HG03135 (cell line): ENCODE data around the gene FBXL17.

Experiments
- ATAC-seq: cut with Tn5 transposase; IDR thresholded peaks from one replicate; pipeline ENCODE4 v1.9.1; 2021; ENCODE audit warnings: mild to moderate bottlenecking, moderate library complexity; ENCODE audit not compliant: unreplicated experiment

The FBXL17 gene

DNA sequence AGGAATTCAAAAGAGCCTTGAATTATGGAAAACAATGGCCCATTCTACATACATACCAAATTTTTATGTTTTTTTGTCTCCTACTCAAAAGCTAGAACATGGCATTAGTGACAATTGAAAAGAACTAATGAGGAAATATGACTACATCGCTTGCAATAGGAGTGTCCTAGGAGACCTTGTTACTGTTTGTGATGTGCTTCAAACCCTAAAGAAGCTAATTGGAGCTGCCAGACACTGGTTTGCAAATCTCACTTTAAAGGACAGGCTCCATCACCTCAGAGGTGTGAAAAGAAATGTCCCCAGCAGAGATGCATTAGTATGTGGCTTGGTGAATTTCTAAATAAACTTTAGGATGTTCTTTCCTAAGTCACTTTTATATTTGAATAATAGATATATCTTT, 356.9 kb downstream of the FBXL17 start:
- no peak for ATAC-seq

DNA sequence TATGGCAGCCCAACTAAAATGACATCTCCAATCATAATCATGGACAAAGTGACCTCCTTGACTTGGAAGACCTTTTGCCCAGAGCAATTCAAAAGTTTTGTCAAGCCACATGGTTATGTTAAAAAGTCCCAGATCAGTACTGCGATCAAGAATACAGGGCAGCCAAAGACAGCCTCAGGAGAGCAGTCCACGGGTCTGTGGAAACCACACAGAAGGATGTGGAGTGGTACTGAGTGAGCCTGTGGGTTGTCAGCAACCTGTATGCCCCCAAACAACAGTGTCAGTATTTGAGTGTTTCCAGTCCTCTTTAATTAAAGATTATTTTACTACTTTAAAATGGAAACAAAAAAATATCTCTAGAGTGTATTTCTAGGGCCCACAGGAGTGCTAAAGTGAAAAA, 365.8 kb downstream of the FBXL17 start:
- no peak for ATAC-seq

DNA sequence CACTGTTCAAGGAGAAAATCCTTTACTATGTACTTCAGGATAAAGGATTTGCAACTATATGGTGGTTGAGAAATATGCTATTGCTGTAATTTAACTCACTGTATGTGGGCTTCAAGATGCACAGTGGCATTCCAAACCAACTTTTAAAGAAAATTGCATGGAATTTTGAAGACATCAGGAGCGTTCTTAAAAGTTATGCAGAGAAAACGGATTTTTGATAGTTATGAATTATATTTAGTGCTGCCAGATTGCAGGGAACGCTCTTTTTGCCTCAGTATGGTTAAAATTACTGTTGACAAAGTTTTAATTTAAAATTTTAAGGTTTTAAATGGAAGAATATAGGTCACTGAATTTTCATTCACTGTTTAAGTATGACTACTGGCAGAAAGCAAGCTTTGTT, 375.1 kb downstream of the FBXL17 start:
- ATAC-seq, result no peak

DNA sequence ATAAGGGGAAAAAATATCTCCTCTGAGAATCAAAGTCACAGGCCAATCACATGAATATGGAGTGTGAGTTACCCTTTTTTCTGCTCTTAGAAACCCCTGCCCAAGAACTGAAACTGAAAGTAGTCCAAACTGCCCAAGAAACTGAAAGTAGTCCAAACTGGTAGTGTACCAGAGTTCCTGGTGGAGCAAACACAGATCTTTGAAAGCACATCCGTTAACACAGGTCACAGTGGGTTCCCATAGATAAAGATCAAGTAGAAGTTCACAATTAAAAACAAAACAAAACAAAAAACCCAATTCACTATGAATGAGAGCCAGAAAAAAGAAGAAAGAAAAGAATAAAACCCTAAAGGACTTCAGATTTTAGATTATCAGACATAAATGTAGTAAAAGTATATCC, 378.7 kb downstream of the FBXL17 start:
- ATAC-seq, result peak; percentile 97

DNA sequence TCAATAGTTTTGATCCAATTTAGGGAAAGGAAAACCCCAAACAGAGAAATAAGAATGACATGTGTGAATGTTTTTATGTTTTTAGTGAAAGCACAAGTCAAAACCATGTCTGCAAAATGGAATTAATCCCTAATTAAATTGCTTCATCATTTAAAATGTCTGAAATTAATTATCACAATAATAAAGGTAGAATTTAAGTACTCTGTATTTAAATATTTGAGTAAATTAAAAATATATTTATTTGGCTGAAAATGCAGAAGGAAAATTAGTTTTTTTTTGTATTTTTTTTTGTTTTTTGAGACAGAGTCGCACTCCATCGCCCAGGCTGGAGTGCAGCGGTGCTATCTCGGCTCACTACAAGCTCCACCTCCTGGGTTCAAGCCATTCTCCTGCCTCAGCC, 380.7 kb downstream of the FBXL17 start:
- no peak for ATAC-seq

DNA sequence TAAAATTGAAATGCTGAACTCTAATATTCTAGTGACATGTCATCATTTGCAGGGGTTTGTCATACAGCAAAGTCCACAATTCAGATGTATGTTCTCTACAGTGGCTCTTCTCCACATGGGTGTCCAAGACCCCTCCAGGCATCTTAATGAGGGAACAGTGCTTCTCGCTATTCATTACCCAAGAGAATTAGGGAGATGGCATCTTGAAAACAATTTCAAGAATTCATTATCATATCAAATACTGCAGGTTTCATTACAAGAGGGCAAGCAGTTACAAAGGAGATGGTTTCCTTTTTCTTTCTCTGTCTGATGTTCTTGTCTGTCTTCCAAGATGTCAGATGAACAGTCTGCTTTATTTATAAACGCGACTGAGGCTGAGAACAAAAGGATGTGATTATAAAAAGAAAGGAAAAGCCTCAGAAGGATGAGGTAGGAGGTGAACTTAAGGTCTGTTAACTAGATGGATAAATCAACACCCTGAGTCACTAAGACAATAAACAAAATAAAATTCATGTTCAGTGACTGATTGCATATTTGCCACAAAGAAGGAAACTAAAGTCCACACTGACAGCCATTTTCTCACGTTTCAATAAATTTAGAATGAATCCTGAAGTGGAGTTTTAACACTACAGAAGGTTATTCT, 384.4 kb downstream of the FBXL17 start:
- ATAC-seq, result no peak

DNA sequence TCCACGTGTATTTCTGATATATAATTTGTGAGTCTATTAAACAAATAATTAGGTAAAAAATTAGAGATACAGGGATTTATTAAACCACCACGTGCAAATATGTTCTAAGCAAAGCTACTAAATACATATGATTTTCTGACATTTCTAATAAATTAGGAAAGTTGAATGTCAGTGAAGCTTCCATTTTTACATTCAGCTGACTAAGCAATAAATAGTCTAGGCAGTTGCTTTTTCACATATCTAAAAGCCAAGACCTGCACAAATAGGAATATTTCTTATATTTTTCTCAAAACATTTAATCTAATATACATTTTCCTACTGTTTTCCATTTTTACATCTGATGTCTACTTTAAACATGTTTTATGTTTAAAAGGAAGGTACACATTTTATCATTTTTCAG, 388.6 kb downstream of the FBXL17 start:
- ATAC-seq, result no peak

DNA sequence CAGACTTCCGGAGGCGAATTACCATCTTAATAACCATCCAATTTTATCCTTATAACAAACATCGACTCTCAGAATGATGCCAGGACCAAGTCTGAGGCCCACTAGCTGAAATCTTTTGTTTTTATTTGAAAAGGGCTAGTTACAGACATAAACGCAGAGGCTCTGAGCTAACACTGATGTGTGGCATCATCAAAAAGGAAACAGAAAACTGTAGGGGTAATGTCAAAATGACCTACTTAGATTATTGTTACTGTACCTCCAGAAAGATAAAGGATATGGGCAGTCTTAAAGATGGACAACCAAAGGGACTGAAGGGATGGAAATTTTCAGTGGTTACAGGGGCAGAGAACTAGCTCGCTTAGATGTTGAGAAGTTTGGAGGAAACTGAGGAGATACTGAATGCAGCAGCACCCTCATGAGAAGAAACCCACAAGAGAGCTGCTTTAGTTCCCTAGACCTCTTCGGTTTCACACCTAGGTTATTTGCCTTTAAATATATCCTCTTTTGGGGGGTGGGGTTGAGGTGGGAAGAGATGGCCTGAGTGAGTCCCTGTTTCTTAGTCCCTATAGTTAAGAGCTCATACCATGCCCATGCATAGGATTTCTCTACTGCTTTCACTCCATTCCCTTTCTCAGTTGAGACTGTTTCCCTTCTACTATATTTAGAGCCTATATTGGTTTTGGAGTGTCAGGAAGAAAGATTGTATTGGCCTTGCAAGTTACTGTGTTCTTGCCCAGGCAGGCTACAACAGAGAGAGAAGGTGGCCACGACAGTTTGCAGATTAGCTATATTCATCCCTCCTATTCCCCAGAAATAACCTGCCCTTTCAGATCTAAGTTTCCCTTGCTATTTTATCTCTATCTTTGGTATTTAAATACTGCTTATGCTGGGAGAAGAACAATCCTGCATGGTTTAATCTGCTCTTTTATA, 390.8 kb downstream of the FBXL17 start:
- no peak for ATAC-seq

DNA sequence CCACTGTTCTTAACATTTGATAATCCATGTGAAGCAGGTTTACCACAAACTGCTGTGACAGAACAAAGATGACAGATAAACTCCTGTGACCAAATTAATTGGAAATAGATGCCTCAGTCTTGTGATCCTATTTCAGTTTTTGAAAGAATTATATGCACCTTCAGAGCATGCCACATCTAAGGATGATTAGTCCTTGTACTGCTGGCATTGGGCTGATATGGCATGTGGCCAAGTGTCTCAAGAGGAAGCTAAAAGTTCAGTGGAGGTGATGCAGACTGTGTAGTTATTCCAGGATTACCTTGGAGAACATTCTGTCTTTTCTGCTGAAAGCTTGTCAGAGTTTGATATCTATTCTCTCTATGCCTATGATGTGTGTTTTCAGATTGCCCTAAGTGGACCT, 396.8 kb downstream of the FBXL17 start:
- no peak for ATAC-seq

DNA sequence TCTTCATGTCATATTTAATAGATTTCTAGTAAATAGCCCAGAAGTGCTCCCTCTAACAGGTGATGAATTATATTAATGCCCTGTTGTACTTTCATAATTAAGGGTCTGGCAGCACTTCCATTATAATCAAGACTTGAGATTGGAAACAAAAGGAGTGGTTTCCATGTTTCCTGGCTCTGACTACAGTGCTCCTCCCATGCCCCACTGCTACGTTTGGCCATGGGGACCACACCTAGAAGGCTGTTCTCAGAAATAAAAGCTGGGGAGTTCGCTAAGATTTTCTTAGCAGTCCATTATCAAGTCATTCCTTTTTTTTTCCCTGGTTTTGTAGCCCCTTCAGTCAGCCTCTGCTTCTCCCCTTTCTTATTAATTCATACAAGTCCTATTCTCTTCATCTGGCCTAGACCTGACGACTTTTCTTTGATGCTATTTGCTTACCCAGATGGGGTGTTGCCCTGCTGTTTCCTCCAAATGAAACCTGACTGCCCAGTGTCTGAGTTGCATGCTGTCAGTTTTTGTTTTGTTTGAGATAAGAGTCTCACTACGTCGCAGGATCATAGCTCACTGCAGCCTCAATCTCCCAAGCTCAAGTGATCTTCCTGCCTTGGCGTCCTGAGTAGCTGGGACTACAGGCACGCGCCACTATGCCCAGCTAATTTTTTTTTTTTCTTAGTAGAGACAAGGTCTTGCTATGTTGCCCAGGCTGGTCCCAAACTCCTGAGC, 399.0 kb downstream of the FBXL17 start:
- no peak for ATAC-seq

DNA sequence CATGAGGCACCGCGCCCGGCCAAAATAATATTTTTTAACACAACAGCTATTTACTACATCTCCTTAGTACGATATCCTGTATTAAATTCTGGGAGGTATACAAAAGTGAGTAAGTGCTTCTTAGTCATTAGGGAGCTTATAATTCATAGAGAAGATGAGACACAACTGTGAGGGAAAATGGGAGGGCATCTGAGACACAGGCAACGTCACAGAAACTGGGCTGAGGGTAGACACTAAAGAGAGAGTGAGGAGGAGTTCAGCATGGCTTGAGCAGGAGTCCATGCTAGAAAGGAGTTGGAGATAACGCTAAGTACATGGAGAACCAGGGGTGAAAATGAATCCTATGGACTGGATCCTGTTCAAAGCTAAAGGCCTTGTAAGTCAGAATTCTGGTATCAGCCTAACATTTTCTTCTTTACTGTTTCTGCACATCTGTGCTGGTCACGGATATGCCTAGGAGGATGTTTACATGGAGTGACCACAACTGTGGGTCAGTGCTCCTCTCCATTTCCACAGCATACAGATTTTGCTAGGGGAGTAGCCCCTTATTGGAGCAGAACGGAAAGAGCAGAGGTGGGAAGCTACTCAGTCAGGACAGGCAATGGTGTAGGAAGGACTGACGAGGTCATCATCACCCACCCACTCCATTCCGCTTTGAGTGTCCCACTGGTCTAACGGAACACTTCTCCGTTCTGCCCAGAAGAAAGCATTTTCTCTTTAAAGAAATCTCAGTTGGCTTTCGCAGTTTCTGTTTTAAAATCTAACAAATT, 400.8 kb downstream of the FBXL17 start:
- no peak for ATAC-seq

DNA sequence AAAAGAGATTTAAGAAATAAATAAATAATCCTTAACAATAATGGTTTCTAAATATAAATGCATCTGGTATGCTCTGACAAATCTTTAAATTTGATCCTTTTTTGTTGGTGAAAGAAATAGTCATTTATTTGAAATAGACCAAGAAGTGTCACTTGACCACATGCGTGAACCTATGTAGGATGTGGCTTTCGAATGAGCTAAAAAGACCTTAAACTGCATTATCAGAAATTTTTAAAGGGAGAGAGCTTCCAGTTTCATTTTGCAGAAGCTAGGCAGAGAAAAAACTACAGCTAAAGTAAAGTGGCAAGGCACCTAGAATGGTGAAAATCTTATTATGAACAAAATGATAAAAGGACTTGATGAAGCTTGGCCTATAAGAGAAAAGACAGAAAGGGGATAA, 402.0 kb downstream of the FBXL17 start:
- no peak for ATAC-seq

DNA sequence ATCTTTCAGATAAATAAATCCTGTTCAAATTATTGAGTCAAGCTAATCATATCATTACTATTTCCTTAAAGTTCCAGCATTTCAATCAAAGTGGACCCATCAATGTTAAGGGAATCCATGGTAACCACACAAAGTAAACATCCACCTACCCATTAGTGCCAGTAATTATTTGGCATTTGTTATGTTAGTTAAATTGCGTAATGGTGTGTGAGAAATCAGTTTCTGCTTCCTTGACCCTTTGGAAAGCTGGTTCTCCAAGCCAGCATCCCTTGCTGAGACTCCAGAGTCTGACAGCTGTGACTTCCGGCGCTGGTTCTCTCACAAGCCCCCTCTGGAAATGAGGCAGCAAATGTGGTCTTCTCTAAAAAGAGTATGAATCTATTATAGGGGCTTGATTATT, 402.6 kb downstream of the FBXL17 start:
- ATAC-seq, result no peak

DNA sequence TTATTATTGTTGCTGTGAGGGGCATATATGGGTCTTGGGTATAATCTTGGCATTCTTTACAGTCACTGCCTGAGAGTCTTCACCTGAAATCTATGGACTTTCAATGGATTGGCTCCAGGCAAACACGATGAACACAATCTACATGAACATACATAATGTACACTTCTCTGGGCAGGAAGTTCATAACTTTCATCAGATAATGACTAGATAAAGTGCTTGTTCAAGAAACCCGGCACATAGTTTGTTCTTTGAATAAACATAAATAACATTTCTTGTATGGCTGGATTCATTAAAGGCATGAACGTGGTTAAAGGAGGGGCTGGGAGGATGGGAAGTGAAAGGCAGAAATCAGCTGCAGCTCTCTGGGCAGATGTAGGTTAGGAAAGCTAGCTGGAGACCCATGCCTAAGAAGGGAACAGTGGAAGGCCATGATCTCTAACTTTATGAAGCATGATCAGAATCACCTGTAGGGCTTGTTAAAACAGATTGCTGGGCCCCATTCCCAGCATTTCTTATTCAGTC, 404.3 kb downstream of the FBXL17 start:
- no peak for ATAC-seq

DNA sequence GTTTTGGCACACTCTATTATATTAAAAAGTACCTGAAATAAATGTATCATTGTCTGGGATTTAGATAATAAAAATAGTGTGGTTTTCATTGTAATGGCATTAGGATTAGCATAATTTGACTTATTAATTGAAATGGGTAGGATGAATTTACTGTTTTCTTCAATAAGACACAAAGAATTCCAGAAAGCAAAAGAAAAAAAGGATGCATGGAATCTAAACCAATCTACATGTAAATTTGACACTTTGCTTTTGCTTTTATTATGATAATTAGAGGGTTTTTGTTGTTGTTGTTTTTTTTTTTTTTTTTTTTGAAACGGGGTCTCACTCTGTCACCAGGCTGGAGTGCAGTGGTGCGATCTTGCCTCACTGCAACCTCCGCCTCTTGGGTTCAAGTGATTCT, 406.3 kb downstream of the FBXL17 start:
- ATAC-seq, result no peak

DNA sequence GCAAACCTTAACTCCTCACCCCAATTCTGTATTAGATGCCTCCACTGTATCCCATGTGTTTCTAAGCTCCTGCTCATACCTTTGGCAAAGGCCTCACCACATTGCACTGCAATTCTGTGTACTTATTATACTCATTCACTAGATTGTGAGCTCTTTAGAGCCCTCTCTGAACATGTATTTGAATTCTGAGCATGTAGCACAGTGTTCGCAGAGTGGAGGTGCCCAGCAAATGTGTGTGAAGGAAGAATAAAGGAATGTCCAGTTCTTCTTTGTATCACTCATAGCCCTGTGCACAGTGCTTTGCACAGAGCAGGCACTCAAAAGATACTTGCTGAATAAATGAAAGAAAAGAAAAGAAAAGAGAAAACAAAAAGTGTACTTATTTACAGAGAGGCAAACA, 410.1 kb downstream of the FBXL17 start:
- ATAC-seq, result no peak

DNA sequence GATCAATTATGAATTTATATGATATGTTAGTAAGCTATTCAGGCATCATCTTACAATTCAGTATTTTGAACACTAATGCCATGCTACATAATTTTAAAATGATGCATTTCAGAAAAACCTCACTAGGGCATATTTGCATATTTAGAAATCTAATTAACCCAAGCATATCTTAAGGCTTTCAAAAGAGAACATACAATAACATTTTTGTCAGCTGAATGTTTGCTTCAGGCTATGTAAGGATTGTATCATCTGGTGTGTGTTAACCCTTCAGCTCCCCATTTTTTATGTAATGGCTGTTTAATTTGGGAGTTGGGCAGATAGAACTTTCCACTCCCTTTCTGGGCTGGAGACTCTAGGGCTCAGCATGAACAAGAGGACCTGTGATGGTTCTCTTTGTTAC, 412.1 kb downstream of the FBXL17 start:
- ATAC-seq, result no peak

DNA sequence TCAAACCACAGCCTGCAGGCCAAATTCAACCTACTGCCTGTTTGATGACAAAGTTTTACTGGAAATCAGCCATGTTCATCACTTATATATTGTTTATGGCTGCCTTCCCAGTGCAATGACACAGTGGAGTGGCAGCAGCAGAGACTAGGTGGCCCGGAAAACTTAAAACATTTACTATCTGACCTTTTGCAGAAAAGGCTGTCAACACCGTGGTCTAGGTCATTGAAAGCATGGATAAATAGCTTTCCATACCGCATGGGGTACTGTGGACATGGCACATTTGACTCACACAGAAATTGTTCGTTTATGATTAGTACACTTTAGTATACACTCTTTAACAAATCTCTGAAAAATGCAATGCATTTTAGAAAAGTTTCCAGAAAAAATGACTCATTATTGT, 412.9 kb downstream of the FBXL17 start:
- no peak for ATAC-seq

DNA sequence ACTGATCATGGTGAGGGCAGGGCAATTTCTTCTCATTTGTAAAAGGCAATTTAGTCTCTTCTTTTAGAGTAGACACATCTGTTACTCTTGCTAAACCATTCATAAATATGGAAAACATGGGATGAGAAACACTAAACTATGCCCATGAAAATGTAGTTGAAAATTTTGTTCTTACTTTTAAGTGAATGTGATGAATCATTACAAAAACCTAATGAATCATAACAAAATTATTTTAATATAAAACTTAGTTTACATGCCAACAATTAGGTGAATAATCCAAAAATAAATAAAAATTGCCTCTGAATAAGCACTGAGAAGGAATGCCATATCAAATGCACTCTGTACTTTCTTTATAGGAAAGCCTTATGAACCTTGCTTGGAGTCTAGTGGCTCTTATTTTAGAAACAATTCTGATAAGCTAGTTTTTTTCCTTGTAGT, 413.5 kb downstream of the FBXL17 start:
- ATAC-seq, result no peak

DNA sequence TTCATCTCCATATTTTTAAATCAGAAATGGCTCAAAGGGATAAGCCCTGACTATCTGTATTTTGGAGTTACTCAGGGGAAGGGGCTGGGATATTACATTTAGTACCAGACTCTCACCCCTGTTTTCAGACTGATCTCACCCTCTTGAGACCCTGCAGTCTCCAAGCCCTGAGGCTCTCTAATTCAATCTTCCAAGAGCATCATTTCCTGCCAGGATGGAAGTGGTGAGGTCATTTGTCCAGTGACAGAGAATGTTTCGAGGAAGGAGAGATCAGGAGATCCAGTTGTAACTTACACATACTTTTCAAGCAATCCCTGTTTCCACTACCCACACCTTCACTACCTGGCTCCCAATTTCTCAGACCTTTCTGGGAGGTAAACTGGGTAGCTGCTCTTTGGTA, 415.7 kb downstream of the FBXL17 start:
- ATAC-seq, result no peak

DNA sequence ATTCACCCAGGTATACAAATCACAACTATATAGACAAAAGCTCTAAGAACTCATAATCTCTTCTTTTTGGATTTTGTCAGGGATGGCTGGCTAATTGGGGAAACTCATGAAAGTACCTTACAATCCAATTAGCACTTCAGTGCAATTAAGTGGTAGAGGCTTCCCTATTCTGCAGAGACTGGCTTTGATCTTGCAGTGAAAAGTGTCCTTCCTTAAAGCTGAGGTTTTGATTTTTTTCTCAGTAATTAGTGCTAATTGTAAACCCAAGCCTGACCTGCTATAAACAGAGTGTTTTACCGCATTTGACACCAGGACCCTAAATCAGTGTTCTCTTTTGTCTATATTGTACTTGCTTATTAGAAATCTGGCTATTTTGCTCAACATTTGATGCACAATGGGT, 417.2 kb downstream of the FBXL17 start:
- ATAC-seq, result no peak
